Astrocyte (in vitro differentiated cells and primary cell): ENCODE measurements around the gene SRRM1. TPM values are rescaled to one million over a fixed set of nuclear protein-coding genes. Genes with fewer than 3 reads are reported as not detected.
"Not testable (repeated sequence)": the region's sequence is repeated elsewhere in the genome, so short reads cannot be mapped to it uniquely, and the experiment has no call there.

Source experiments
- DNase-seq: peaks from one replicate; pipeline ENCODE4 v3.0.0-alpha.2; 2010; ENCODE audit warnings: low read depth
- FAIRE-seq: peaks from 2 replicates; lab custom pipeline; 2011; peaks lifted over from hg19 to GRCh38; lab: Jason Lieb, UNC
- H2AFZ ChIP-seq: 2 replicates; pipeline ENCODE4 v1.6.0; 2012; ENCODE audit warnings: low read depth, low read length, inconsistent platforms
- H3K27ac ChIP-seq: 2 replicates; pipeline ENCODE4 v1.5.1; 2011; ENCODE audit warnings: low read depth, low read length, inconsistent platforms
- H3K27me3 ChIP-seq: 2 replicates; pipeline ENCODE4 v1.6.0; 2011; ENCODE audit warnings: low read length, inconsistent platforms; ENCODE audit not compliant: insufficient read depth
- H3K36me3 ChIP-seq: 2 replicates; pipeline ENCODE4 v1.5.1; 2011; ENCODE audit warnings: low read length, inconsistent platforms; ENCODE audit not compliant: insufficient read depth
- H3K4me1 ChIP-seq: 2 replicates; pipeline ENCODE4 v1.5.1; 2011; ENCODE audit warnings: low read length, inconsistent platforms; ENCODE audit not compliant: insufficient read depth
- H3K4me2 ChIP-seq: 2 replicates; pipeline ENCODE4 v1.6.0; 2012; ENCODE audit warnings: low read length, inconsistent platforms
- H3K4me3 ChIP-seq: 2 replicates; pipeline ENCODE4 v1.5.1; 2011; ENCODE audit warnings: low read depth, mild to moderate bottlenecking, low read length, inconsistent platforms; ENCODE audit not compliant: insufficient read depth
- H3K79me2 ChIP-seq: 2 replicates; pipeline ENCODE4 v1.6.0; 2012; ENCODE audit warnings: mild to moderate bottlenecking, low read length, inconsistent platforms; ENCODE audit not compliant: insufficient read depth
- H3K9ac ChIP-seq: 2 replicates; pipeline ENCODE4 v1.6.0; 2012; ENCODE audit warnings: mild to moderate bottlenecking, low read length, inconsistent platforms
- H3K9me3 ChIP-seq: 2 replicates; pipeline ENCODE4 v1.5.1; 2012; ENCODE audit warnings: low read depth, mild to moderate bottlenecking, low read length, inconsistent platforms; ENCODE audit not compliant: insufficient read depth
- H4K20me1 ChIP-seq: 2 replicates; pipeline ENCODE4 v1.6.0; 2012; ENCODE audit warnings: low read length, inconsistent platforms; ENCODE audit not compliant: insufficient read depth
- H3K27ac Mint-ChIP-seq: one replicate; pipeline ENCODE4 v1.8.0; 2021; ENCODE audit warnings: mild to moderate bottlenecking, mixed read lengths; ENCODE audit not compliant: unreplicated experiment
- H3K27me3 Mint-ChIP-seq: one replicate; pipeline ENCODE4 v1.8.0; 2021; ENCODE audit warnings: low read depth, mixed read lengths; ENCODE audit not compliant: unreplicated experiment
- H3K36me3 Mint-ChIP-seq: one replicate; pipeline ENCODE4 v1.8.0; 2021; ENCODE audit warnings: low read depth, mixed read lengths; ENCODE audit not compliant: unreplicated experiment
- H3K4me1 Mint-ChIP-seq: one replicate; pipeline ENCODE4 v1.8.0; 2021; ENCODE audit warnings: low read depth, mixed read lengths; ENCODE audit not compliant: unreplicated experiment
- H3K4me3 Mint-ChIP-seq: one replicate; pipeline ENCODE4 v1.8.0; 2021; ENCODE audit warnings: mild to moderate bottlenecking, moderate library complexity, mixed read lengths; ENCODE audit not compliant: unreplicated experiment
- H3K9me3 Mint-ChIP-seq: one replicate; pipeline ENCODE4 v1.8.0; 2021; ENCODE audit warnings: mild to moderate bottlenecking, mixed read lengths; ENCODE audit not compliant: unreplicated experiment
- CTCF ChIP-seq: IDR thresholded peaks from 2 replicates; pipeline ENCODE4 v1.5.1; 2011; ENCODE audit warnings: low read depth, mild to moderate bottlenecking, inconsistent platforms, low read length, moderate library complexity; ENCODE audit not compliant: insufficient read depth
- EZH2 ChIP-seq: IDR thresholded peaks from 2 replicates; pipeline ENCODE4 v1.6.1; 2012; ENCODE audit warnings: mild to moderate bottlenecking, low read length, inconsistent platforms; ENCODE audit not compliant: insufficient read depth
- total RNA-seq: library from RNA; stranded (reverse); gene quantifications from 2 replicates; pipeline ENCODE4 v1.2.1, GENCODE V29; 2021

SRRM1 gene
- total RNA-seq, 1 donor from 2014 or later = 138 TPM

DNA sequence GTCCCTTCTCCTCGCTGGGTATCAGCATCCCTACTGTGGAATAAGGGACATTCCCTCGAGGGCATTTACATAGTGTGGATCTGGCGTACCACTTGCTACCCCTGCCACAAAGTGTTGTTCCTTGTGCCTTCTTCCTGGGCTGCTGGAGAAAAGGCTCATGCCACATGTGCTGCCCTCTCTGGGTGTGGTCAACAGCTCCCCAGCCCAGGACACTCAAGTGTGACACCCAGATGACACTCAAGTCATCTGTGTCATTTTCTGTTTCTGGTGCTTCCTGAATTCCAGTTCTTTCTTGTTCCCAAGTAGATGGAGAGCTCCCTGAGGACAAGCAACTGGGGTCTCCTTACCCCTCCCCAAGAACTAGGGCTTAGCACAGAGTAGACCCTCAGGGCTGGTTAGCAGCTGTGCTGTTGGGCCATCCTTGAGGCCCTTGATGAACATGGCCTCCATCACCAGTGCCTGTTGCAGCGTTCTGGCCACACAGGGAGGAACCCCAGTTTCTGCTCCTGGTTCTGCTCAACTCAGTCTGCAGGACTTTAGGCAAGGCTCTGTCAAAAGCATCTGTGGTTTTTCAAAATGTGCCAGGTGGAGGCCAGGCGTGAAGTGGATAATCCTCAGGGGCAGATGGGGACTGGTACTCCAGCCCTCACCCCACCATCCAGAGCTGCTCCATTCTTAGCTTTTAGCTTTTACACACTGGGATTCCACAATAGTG is 53.1 kb downstream of the SRRM1 start:
- FAIRE-seq = no peak
- Mint-ChIP-seq H3K4me1 (peaks cover 8% of the 10 kb centered on the region), H3K27me3 (peaks cover 3% of the 10 kb centered on the region), H3K4me3 (no peak overlapping the region), H3K9me3 (peaks cover 3% of the 10 kb centered on the region), H3K36me3 (no peaks in the 10 kb centered on the region), H3K27ac (no peak overlapping the region)
- Histone ChIP-seq H3K9ac (no peak overlapping the region), H2AFZ (no peak overlapping the region), H3K9me3 (no peaks in the 10 kb centered on the region), H3K27ac (no peak overlapping the region), H3K4me2 (no peak overlapping the region), H3K79me2 (no peaks in the 10 kb centered on the region), H3K36me3 (no peaks in the 10 kb centered on the region), H3K27me3 (no peaks in the 10 kb centered on the region), H3K4me3 (no peak overlapping the region), H3K4me1 (peaks cover 6% of the 10 kb centered on the region), H4K20me1 (no peaks in the 10 kb centered on the region)
- TF ChIP-seq EZH2 = no peak
- no peak for TF ChIP-seq CTCF
- no peak for DNase-seq

GRCh38 chr1:24696756-24697330 is 53.7 kb downstream of the SRRM1 start:
- Histone ChIP-seq H3K9me3 (no peaks in the 10 kb centered on the region), H3K79me2 (no peaks in the 10 kb centered on the region), H3K4me3 (no peak overlapping the region), H2AFZ (no peak overlapping the region), H3K27me3 (no peaks in the 10 kb centered on the region), H3K4me1 (peaks cover 6% of the 10 kb centered on the region), H4K20me1 (no peaks in the 10 kb centered on the region), H3K27ac (no peak overlapping the region), H3K4me2 (no peak overlapping the region), H3K9ac (no peak overlapping the region), H3K36me3 (no peaks in the 10 kb centered on the region)
- Mint-ChIP-seq H3K4me3 (no peak overlapping the region), H3K27ac (no peak overlapping the region), H3K36me3 (no peaks in the 10 kb centered on the region), H3K9me3 (peaks cover 3% of the 10 kb centered on the region), H3K27me3 (peaks cover 3% of the 10 kb centered on the region), H3K4me1 (peaks cover 8% of the 10 kb centered on the region)
- FAIRE-seq (no peak), DNase-seq (no peak)
- no peak for TF ChIP-seq CTCF
- TF ChIP-seq EZH2 = no peak

DNA sequence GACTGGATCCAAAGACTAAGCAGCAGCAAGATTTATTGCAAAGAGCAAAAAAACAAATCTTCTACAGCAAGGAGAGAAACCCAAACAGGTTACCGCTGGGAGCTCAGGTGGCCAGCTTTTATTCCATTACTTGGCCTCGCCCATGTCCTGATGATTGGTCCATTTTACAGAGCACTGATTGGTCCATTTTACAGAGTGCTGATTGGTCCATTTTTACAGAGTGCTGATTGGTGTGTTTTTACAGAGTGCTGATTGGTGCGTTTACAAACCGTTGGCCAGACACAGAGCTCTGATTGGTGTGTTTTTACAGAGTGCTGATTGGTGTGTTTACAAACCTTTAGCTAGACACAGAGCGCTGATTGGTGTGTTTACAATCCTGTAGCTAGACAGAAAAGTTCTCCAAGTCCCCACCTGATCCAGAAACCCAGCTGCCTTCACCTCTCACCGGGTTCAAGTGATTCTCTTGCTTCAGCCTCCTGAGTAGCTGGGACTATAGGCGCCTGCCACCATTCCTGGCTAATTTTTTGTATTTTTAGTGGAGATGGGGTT is 54.4 kb downstream of the SRRM1 start:
- DNase-seq, H2AFZ ChIP-seq, FAIRE-seq, H3K36me3 ChIP-seq, H3K27me3 Mint-ChIP-seq, H3K4me1 Mint-ChIP-seq, H3K27ac Mint-ChIP-seq, H3K4me3 Mint-ChIP-seq, H3K27me3 ChIP-seq, H3K9me3 ChIP-seq, H3K9ac ChIP-seq, H3K79me2 ChIP-seq, H3K4me3 ChIP-seq, H3K36me3 Mint-ChIP-seq, H3K27ac ChIP-seq, H3K9me3 Mint-ChIP-seq, H4K20me1 ChIP-seq, H3K4me2 ChIP-seq: not testable (repeated sequence)
- peaks cover 12% of the 10 kb centered on the region for H3K4me1 ChIP-seq

- H3K9ac ChIP-seq, H3K36me3 Mint-ChIP-seq, DNase-seq, H3K9me3 Mint-ChIP-seq, H3K27ac Mint-ChIP-seq, H4K20me1 ChIP-seq, H3K27me3 Mint-ChIP-seq, H3K9me3 ChIP-seq, H3K36me3 ChIP-seq, H3K4me2 ChIP-seq, H3K4me3 ChIP-seq, H3K4me1 Mint-ChIP-seq, H2AFZ ChIP-seq, FAIRE-seq, H3K27ac ChIP-seq, H3K27me3 ChIP-seq, H3K79me2 ChIP-seq, H3K4me3 Mint-ChIP-seq: not testable (repeated sequence)
- H3K4me1 ChIP-seq = peaks cover 19% of the 10 kb centered on the region
Observed at GRCh38 chr1:24698326-24698725, 55.2 kb downstream of the SRRM1 start.
